ENCODE measurements around the gene ANTXR1.

The ANTXR1 gene

DNA sequence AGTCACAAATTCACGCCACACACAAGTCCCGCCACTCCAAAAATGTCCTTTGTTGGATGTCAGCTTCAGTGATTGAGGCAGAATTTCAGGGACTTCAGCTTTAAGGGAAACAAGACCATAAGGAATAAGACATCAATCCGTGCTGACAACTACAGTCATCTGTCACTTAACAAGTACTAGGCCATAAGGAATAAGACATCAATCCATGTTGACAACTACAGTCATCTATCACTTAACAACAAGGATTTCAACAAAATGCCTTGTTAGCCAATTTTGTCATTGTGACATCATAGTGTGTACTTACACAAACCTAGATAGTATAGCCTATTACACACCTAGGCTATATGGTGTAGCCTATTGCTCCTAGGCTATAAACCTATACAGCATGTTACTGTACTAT, 58.0 kb downstream of the ANTXR1 start:
- no peak for TF ChIP-seq ZFX (IDR thresholded peaks at IDR 0.05)
- TF ChIP-seq, protein P1, sequence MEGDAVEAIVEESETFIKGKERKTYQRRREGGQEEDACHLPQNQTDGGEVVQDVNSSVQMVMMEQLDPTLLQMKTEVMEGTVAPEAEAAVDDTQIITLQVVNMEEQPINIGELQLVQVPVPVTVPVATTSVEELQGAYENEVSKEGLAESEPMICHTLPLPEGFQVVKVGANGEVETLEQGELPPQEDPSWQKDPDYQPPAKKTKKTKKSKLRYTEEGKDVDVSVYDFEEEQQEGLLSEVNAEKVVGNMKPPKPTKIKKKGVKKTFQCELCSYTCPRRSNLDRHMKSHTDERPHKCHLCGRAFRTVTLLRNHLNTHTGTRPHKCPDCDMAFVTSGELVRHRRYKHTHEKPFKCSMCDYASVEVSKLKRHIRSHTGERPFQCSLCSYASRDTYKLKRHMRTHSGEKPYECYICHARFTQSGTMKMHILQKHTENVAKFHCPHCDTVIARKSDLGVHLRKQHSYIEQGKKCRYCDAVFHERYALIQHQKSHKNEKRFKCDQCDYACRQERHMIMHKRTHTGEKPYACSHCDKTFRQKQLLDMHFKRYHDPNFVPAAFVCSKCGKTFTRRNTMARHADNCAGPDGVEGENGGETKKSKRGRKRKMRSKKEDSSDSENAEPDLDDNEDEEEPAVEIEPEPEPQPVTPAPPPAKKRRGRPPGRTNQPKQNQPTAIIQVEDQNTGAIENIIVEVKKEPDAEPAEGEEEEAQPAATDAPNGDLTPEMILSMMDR (conservative IDR thresholded peaks at IDR 0.05) = no peak
- no peak overlapping the region for H3K27ac ChIP-seq

DNA sequence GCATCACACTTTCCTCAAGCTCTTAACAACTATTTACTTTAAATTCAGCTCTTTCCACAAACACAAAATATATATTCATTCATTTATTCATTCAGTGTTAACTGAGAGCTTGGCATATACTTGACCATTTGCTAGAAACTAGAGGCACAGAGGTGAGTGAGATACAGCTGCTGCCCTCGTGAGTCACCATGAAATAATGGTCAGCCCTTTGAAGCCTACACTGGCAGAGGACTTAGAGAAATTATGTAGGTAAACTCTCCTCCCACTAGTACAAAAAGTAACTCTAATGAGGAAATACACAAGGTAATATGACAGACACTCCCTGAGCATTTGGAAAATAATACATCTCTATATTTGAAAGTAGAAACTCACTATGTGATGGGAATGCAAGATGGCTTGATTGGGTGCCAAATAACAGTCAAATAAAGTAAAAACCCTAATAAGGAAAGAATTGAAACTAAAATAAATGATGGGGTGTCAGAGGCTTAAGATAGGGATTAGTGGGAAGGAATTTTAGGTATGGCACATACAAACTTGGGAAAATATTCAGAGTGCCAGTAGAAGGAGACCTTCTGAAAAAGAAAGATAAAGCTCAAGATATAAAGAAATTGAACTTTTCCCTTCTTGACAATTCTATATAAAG, 61.1 kb downstream of the ANTXR1 start:
- no peak for TF ChIP-seq ZFX (IDR thresholded peaks at IDR 0.05)
- TF ChIP-seq, protein P1 (conservative IDR thresholded peaks at IDR 0.05) = no peak

DNA sequence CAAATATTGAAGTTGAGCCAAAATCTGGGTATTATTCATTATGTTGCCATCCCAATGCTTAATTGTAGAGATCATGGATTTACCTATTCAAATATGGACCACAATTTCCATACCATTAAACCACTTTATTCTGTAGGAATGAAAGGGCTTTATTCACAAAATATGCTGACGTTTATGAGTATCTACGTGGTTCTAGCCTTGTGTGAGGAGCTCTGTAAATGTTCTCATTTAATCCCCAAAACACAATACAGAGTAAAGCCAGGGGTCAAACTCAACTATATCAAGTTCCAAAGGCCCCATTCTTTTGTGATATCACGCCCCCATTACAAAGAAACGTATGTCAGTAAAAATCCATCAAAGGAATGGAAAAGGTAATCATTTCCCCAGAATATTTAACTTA, 61.9 kb downstream of the ANTXR1 start:
- TF ChIP-seq ZFX (IDR thresholded peaks at IDR 0.05) = no peak
- TF ChIP-seq, protein P1 (conservative IDR thresholded peaks at IDR 0.05) = no peak
- no peak overlapping the region for H3K27ac ChIP-seq

More for the DNA sequence above, 61.1 kb downstream of the ANTXR1 start:
- no peak overlapping the region for H3K27ac ChIP-seq

DNA sequence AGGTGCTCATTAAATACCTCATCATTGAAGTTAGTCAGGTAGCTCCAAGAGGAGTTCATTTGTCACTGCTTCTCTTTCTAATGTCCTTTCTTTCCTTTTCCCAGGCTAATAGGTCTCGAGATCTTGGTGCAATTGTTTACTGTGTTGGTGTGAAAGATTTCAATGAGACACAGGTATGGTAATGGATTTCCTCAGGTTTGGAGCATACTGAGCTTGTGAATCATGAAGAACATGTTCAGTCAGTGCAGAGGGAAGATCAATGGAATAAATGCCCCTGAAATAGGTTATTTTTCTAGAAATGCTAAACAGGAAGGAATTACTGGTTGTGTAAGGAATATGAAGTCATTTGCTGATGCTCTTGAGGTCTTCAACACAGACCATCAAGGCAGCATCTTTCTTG, 62.5 kb downstream of the ANTXR1 start:
- TF ChIP-seq ZFX (IDR thresholded peaks at IDR 0.05) = no peak
- TF ChIP-seq, protein P1 (conservative IDR thresholded peaks at IDR 0.05) = no peak
- H3K27ac ChIP-seq = no peak overlapping the region

DNA sequence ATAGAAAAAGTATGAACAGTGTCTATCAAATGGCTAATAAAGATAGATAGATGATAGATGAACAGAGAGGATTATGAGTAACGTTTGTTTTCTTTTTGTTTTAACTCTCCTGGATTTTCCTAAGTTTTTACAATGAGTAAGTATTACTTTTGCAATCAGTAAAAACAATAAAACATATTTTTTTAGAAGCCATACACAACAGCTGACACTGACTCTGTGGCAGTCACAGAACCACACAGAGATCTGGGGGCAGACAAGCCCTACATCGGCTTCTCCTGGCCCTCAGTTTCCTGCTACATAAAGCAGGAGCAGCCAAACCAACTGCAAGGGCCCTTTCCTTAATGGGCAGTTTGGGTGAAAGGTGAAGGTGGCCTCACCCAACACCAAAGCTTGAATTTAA, 63.6 kb downstream of the ANTXR1 start:
- no peak overlapping the region for H3K27ac ChIP-seq
- TF ChIP-seq, protein P1 (conservative IDR thresholded peaks at IDR 0.05) = no peak
- TF ChIP-seq ZFX (IDR thresholded peaks at IDR 0.05) = no peak

DNA sequence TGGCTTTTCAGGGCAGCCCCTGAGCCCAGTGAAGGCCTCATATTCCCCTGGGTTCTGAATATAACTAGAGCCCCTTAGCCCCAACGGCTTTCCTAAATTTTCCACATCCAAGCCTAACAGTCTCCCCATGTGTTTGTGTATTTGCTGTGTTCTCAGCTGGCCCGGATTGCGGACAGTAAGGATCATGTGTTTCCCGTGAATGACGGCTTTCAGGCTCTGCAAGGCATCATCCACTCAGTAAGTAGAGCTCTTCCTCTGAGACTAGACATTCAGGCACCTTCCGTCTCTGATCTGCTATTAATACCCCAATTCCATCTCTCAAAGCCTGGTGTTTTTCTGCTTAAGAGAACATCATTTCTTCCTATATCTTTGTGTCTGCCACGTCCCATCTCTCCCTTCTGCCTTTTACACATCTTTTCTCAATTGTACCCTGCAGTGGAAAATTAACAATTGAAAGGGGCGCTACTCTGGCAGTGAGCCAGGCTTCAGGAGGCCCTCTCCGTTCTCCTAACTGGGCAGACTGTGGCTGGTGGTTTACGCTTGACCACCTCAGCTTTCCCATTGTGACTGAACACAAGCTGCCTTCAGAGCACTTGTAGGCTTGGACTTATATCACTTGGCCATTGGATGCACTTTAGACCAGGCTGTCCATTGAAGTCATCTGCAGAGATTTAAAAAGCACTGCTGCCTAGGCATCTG, 64.4 kb downstream of the ANTXR1 start:
- TF ChIP-seq, protein P1 (conservative IDR thresholded peaks at IDR 0.05) = no peak
- no peak for TF ChIP-seq ZFX (IDR thresholded peaks at IDR 0.05)
- H3K27ac ChIP-seq = no peak overlapping the region

DNA sequence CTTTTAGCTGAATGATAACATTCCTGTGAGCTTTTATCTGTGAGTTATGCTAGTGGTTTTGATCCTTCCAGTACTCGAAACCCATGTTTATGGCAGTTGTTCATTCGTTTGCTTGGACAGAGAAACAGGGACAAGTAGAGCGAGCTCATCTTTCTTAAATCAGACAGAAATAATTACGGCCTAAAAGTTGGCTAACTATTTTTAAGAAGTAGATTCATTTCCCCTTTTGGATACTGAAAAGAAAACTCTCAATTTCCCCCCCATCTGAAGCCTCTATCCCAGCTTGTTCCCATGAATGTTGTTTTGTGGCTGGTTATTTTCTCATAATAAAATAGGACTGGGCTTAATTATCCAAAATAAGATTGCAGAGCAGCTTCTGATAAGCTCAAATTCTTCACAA, 67.1 kb downstream of the ANTXR1 start:
- no peak overlapping the region for H3K27ac ChIP-seq
- no peak for TF ChIP-seq ZFX (IDR thresholded peaks at IDR 0.05)
- TF ChIP-seq, protein P1 (conservative IDR thresholded peaks at IDR 0.05) = no peak

All from C4-2B (cell line).